ENCODE measurements around the gene SMARCC1.

GRCh38 chr3:47761046-47761445 lies 20.6 kb downstream of the SMARCC1 start:
- TF ChIP-seq CTCF (IDR thresholded peaks at IDR 0.05; ENCODE audit: insufficient read depth, low read length): no peak
- TF ChIP-seq POLR2AphosphoS5 (IDR thresholded peaks at IDR 0.05; ENCODE audit: low read depth): no peak
- TF ChIP-seq REST (IDR thresholded peaks at IDR 0.05; ENCODE audit: insufficient replicate concordance, low read depth): no peak
- no peak for TF ChIP-seq SPI1 (IDR thresholded peaks at IDR 0.05; ENCODE audit: borderline replicate concordance, low read depth)

Data from HL-60 (cell line).